ENCODE data around the gene CTAG1B.
A peak's percentile ranks its signal among the peaks of the same experiment; 100 is the strongest.

CTAG1B gene

GRCh38 chrX:154599531-154599930 is 19.6 kb downstream of the CTAG1B start:
- no peaks in the 10 kb centered on the region for H3K36me3 ChIP-seq (ENCODE audit: control insufficient read depth in 2 of 2, insufficient read depth in 1 of 2, low read length in 2 of 2)
- TF ChIP-seq SP2 (tag by site-specific recombination; IDR thresholded peaks at IDR 0.05): no peak
- H3K9me3 ChIP-seq (ENCODE audit: control insufficient read depth, insufficient read depth, low read depth, low read length): no peaks in the 10 kb centered on the region
- no peak overlapping the region for H3K4me3 ChIP-seq (ENCODE audit: low read depth, low read length)
- ChIA-PET POLR2A (no interaction called here), CTCF (interaction anchor here (0.6 to 0.9 kb wide), 2 partner anchors 52 to 151 kb away, joined by 3 to 5 read pairs; no protein-coding TSS in a partner anchor)
- H3K4me1 ChIP-seq (ENCODE audit: control insufficient read depth, insufficient read depth, low read length): no peaks in the 10 kb centered on the region
- no peak overlapping the region for H3K27ac ChIP-seq (ENCODE audit: extremely low read depth, low read depth, low read length)

GRCh38 chrX:154598656-154599055 is 20.4 kb downstream of the CTAG1B start:
- Histone ChIP-seq H3K9me3 (ENCODE audit: control insufficient read depth, insufficient read depth, low read depth, low read length) (no peaks in the 10 kb centered on the region), H3K4me1 (ENCODE audit: control insufficient read depth, insufficient read depth, low read length) (no peaks in the 10 kb centered on the region), H3K36me3 (ENCODE audit: control insufficient read depth in 2 of 2, insufficient read depth in 1 of 2, low read length in 2 of 2) (no peaks in the 10 kb centered on the region), H3K4me3 (ENCODE audit: low read depth, low read length) (no peak overlapping the region), H3K27ac (ENCODE audit: extremely low read depth, low read depth, low read length) (no peak overlapping the region)
- POLR2A ChIA-PET: no interaction called here
- no peak for TF ChIP-seq ZBTB10 (tag by site-specific recombination; IDR thresholded peaks at IDR 0.05)
- TF ChIP-seq ZFP69B (tag by site-specific recombination; IDR thresholded peaks at IDR 0.05): no peak
- CTCF ChIA-PET: interaction anchor here (1.4 kb wide), 1 partner anchor 151 kb away, joined by 3 read pairs; no protein-coding TSS in a partner anchor

GRCh38 chrX:154597221-154597620 is 21.9 kb downstream of the CTAG1B start:
- Histone ChIP-seq H3K36me3 (ENCODE audit: control insufficient read depth in 2 of 2, insufficient read depth in 1 of 2, low read length in 2 of 2) (no peaks in the 10 kb centered on the region), H3K9me3 (ENCODE audit: control insufficient read depth, insufficient read depth, low read depth, low read length) (no peaks in the 10 kb centered on the region), H3K4me1 (ENCODE audit: control insufficient read depth, insufficient read depth, low read length) (no peaks in the 10 kb centered on the region), H3K4me3 (ENCODE audit: low read depth, low read length) (no peak overlapping the region), H3K27ac (ENCODE audit: extremely low read depth, low read depth, low read length) (no peak overlapping the region)
- ChIA-PET POLR2A (no interaction called here), CTCF (no interaction called here)
- no peak for TF ChIP-seq ZNF362 (tag by site-specific recombination; IDR thresholded peaks at IDR 0.05)
- no peak for TF ChIP-seq ZNF324 (tag by site-specific recombination; IDR thresholded peaks at IDR 0.05)
- no peak for TF ChIP-seq HOXC10 (CRISPR knock-in tag; IDR thresholded peaks at IDR 0.05)
- TF ChIP-seq ZNF664 (tag by site-specific recombination; IDR thresholded peaks at IDR 0.05): no peak

GRCh38 chrX:154596290-154596929 is 22.7 kb downstream of the CTAG1B start:
- POLR2A ChIA-PET: interaction anchor here (0.6 kb wide), 1 partner anchor 209 kb away, joined by 4 read pairs; the partner anchor contains the start of gene MPP1
- H3K4me3 ChIP-seq (ENCODE audit: low read depth, low read length): no peak overlapping the region
- H3K27ac ChIP-seq (ENCODE audit: extremely low read depth, low read depth, low read length): no peak overlapping the region
- no peaks in the 10 kb centered on the region for H3K9me3 ChIP-seq (ENCODE audit: control insufficient read depth, insufficient read depth, low read depth, low read length)
- peak; percentile 60; the same call in 1 of the 2 replicates for TF ChIP-seq FEZF1 (tag by site-specific recombination; IDR thresholded peaks at IDR 0.05)
- no peak for TF ChIP-seq ZNF341 (tag by site-specific recombination; IDR thresholded peaks at IDR 0.05; ENCODE audit: low read depth)
- TF ChIP-seq ZNF513 (tag by site-specific recombination; IDR thresholded peaks at IDR 0.05): no peak
- no peak for TF ChIP-seq OSR2 (tag by site-specific recombination; IDR thresholded peaks at IDR 0.05)
- TF ChIP-seq ZNF747 (tag by site-specific recombination; IDR thresholded peaks at IDR 0.05): no peak
- TF ChIP-seq HOXD13 (CRISPR knock-in tag; IDR thresholded peaks at IDR 0.05; ENCODE audit: borderline replicate concordance): peak; percentile 67; the same call in 1 of the 2 replicates
- no peak for TF ChIP-seq ZNF610 (tag by site-specific recombination; IDR thresholded peaks at IDR 0.05; ENCODE audit: borderline replicate concordance)
- CTCF ChIA-PET: interaction anchor here (1.1 kb wide), 1 partner anchor 152 kb away, joined by 4 read pairs; no protein-coding TSS in a partner anchor
- no peaks in the 10 kb centered on the region for H3K36me3 ChIP-seq (ENCODE audit: control insufficient read depth in 2 of 2, insufficient read depth in 1 of 2, low read length in 2 of 2)
- no peaks in the 10 kb centered on the region for H3K4me1 ChIP-seq (ENCODE audit: control insufficient read depth, insufficient read depth, low read length)

Measured in HEK293 (cell line).